GM12878 (cell line): Measurements from ENCODE around the gene C2orf80. TPM values are rescaled to one million over a fixed set of nuclear protein-coding genes. Genes with fewer than 3 reads are reported as not detected.

ENCODE experiments used
- ATAC-seq: fragments of 200-7000 bp; cut with Tn5 transposase; 3 replicates; pipeline ENCODE4 v1.9.1; 2020; ENCODE audit warnings: mild to moderate bottlenecking, moderate library complexity
- BruUV-seq: library from RNA; stranded (reverse); fragments of 400-500 nt; replicated peaks from 2 replicates; lab custom pipeline; 2021; lab: Mats Ljungman, UMichigan
- CTCF ChIA-PET: fragments of 300-600 bp; sonication (Branson Sonifier 250); formaldehyde crosslinking; extraction: SDS; loops from one replicate; lab custom pipeline; 2021; ENCODE audit warnings: inconsistent platforms; lab: Yijun Ruan, JAX
- POLR2A ChIA-PET: fragments of 350-600 bp; formaldehyde crosslinking; extraction: SDS; loops from one replicate; lab custom pipeline; 2021; ENCODE audit warnings: inconsistent platforms; lab: Charles Lee
- RAD21 ChIA-PET: fragments of 300-600 bp; sonication (Branson Sonifier 250); formaldehyde crosslinking; loops from one replicate; lab custom pipeline; 2023; ENCODE audit warnings: antibody characterized with exemption; ENCODE audit not compliant: unreplicated experiment; lab: Charles Lee
- SMC1A ChIA-PET: fragments of 300-600 bp; sonication (Branson Sonifier 250); formaldehyde crosslinking; loops from one replicate; lab custom pipeline; 2023; ENCODE audit not compliant: unreplicated experiment, uncharacterized antibody; lab: Charles Lee
- DNase-seq: peaks from one replicate; pipeline ENCODE4 v3.0.0-alpha.2; 2011; ENCODE audit warnings: low read depth, low spot score
- FAIRE-seq: peaks from 3 replicates; lab custom pipeline; 2011; peaks lifted over from hg19 to GRCh38; lab: Jason Lieb, UNC
- H2AFZ ChIP-seq: 2 replicates; pipeline ENCODE4 v1.6.0; 2011; ENCODE audit warnings: low read depth, low read length, control low read depth; ENCODE audit not compliant: control insufficient read depth
- H3K27ac ChIP-seq: 2 replicates; pipeline ENCODE4 v1.5.1; 2011; ENCODE audit warnings: control low read depth; ENCODE audit not compliant: control insufficient read depth, insufficient read depth
- H3K27me3 ChIP-seq, 2 experiments: replicated peaks in 1 of 2; 2 replicates each; pipeline versions ENCODE4 v1.6.0 to v1.6.1; 2011; ENCODE audit warnings: low read length in 1 of 2; ENCODE audit not compliant: control insufficient read depth in 2 of 2, insufficient read depth in 2 of 2
- H3K36me3 ChIP-seq, 2 experiments: 2 replicates each; pipeline ENCODE4 v1.5.1; 2011; ENCODE audit warnings: low read length in 1 of 2; ENCODE audit not compliant: control insufficient read depth in 2 of 2, insufficient read depth in 2 of 2
- H3K4me1 ChIP-seq: 2 replicates; pipeline ENCODE4 v1.6.1; 2011; ENCODE audit warnings: mild to moderate bottlenecking, low read length, moderate library complexity, mixed read lengths; ENCODE audit not compliant: control insufficient read depth, insufficient read depth
- H3K4me2 ChIP-seq: 2 replicates; pipeline ENCODE4 v1.6.0; 2011; ENCODE audit warnings: control low read depth; ENCODE audit not compliant: control insufficient read depth, insufficient read depth
- H3K4me3 ChIP-seq: fragments of 200-600 bp; sonication (generic); 2 replicates; pipeline ENCODE4 v1.5.1; 2016
- H3K79me2 ChIP-seq: 2 replicates; pipeline ENCODE4 v1.6.0; 2011; ENCODE audit warnings: low read length; ENCODE audit not compliant: control insufficient read depth, insufficient read depth
- H3K9ac ChIP-seq: 2 replicates; pipeline ENCODE4 v1.8.0; 2011; ENCODE audit warnings: low read length, control low read depth, mixed read lengths; ENCODE audit not compliant: control insufficient read depth, insufficient read depth
- H3K9me3 ChIP-seq: replicated peaks from 3 replicates; pipeline ENCODE4 v1.5.1; 2011; ENCODE audit warnings: mild to moderate bottlenecking, low read length; ENCODE audit not compliant: control insufficient read depth, insufficient read depth
- H4K20me1 ChIP-seq: 2 replicates; pipeline ENCODE4 v1.6.0; 2011; ENCODE audit not compliant: control insufficient read depth, insufficient read depth
- ASH2L ChIP-seq: fragments of 300-600, 200-600 bp; sonication (generic); IDR thresholded peaks from 2 replicates; pipeline ENCODE4 v1.6.1; 2017; ENCODE audit warnings: low read depth, mild to moderate bottlenecking, borderline replicate concordance
- BCLAF1 ChIP-seq: fragments of 450-650 bp; IDR thresholded peaks from 2 replicates; pipeline ENCODE4 v1.6.1; 2017; ENCODE audit warnings: antibody characterized with exemption, mild to moderate bottlenecking, moderate library complexity
- BMI1 ChIP-seq: fragments of 450-650 bp; IDR thresholded peaks from 2 replicates; pipeline ENCODE4 v1.6.1; 2016; ENCODE audit warnings: mild to moderate bottlenecking, moderate library complexity, borderline replicate concordance
- ESRRA ChIP-seq: IDR thresholded peaks from 2 replicates; pipeline ENCODE4 v1.6.1; 2012; ENCODE audit warnings: mild to moderate bottlenecking, low read length, improper control_type of control experiment
- ETV6 ChIP-seq, 2 experiments: fragments of 450-650 bp in 1 of 2; IDR thresholded peaks in 1 of 2; conservative IDR thresholded peaks in 1 of 2; 2 replicates each; pipeline ENCODE4 v1.6.1; 2014; ENCODE audit warnings: antibody characterized with exemption in 1 of 2, borderline replicate concordance in 1 of 2, low read depth in 1 of 2, mild to moderate bottlenecking in 1 of 2, moderate library complexity in 1 of 2
- MYB ChIP-seq: fragments of 150-350 bp; IDR thresholded peaks from 2 replicates; pipeline ENCODE4 v1.6.1; 2014; ENCODE audit warnings: mild to moderate bottlenecking, low read depth, low read length, borderline replicate concordance
- PKNOX1 ChIP-seq: fragments of 450-650 bp; IDR thresholded peaks from 2 replicates; pipeline ENCODE4 v1.6.1; 2016; ENCODE audit warnings: mild to moderate bottlenecking
- RFX5 ChIP-seq: IDR thresholded peaks from 2 replicates; pipeline ENCODE4 v1.6.1; 2011; ENCODE audit warnings: low read depth, low read length, improper control_type of control experiment
- TAF1 ChIP-seq: IDR thresholded peaks from 2 replicates; pipeline ENCODE4 v1.6.1; 2011; ENCODE audit warnings: mild to moderate bottlenecking, low read depth, low read length, borderline replicate concordance
- YY1 ChIP-seq: IDR thresholded peaks from 2 replicates; pipeline ENCODE4 v1.6.1; 2011; ENCODE audit warnings: low read depth, mild to moderate bottlenecking, low read length
- WGBS: methylation state at CpG from one replicate; pipeline ENCODE4 v1.1.6; 2016; ENCODE audit warnings: low lambda C conversion rate; ENCODE audit not compliant: insufficient replicate concordance, insufficient coverage; ENCODE audit errors: missing lambda C conversion rate; 5-methylcytosine and 5-hydroxymethylcytosine counted together
- in situ Hi-C: fragments of 300-500 bp; cut with MboI; formaldehyde crosslinking; loops from 9 replicates; pipeline ENCODE4 v1.14.3; 2018; ENCODE audit warnings: mixed read lengths
- intact Hi-C: fragments of 100-400 bp; cut with micrococcal nuclease; formaldehyde crosslinking; loops from one replicate; pipeline ENCODE4 v1.14.2; 2022; ENCODE audit not compliant: unreplicated experiment
- polyA plus RNA-seq, 11 experiments: library from polyadenylated mRNA; depleted of rRNA in 4 of 11; unstranded in 6 of 11; stranded (reverse) in 5 of 11; fragments of >200 nt; fragmentation: Nextera tagmentation in 4 of 11; fragmentation: Illumina TruSeq in 1 of 11; extraction: Ambion mirVana in 4 of 11; extraction: Trizol in 1 of 11; gene quantifications; 1 replicate in 1 of 11; 2 replicates in 10 of 11; pipeline versions ENCODE4 v1.2.1 to v1.2.3, GENCODE V29; 2011 to 2016; ENCODE audit warnings: inconsistent platforms in 2 of 11, missing spikeins in 2 of 11, low read depth in 1 of 11
- total RNA-seq, 4 experiments: library from RNA; depleted of rRNA in 3 of 4; stranded (reverse); fragments of >200 nt in 3 of 4; fragmentation: Illumina TruSeq in 1 of 4; extraction: Trizol in 1 of 4; gene quantifications; 2 replicates each; pipeline versions ENCODE4 v1.2.1 to v1.2.3, GENCODE V29; 2013 to 2021

Gene C2orf80
- total and polyA plus RNA-seq, 10 of the 15 experiments (the other 5 are each of a cell fraction or from before 2014, with no cell fraction given), result not detected

GRCh38 chr2:208142240-208142924 is 47.4 kb downstream of the C2orf80 start:
- RAD21 ChIA-PET, result no interaction called here
- no peaks in the 10 kb centered on the region for H3K4me1 ChIP-seq
- no peaks in the 10 kb centered on the region for H3K27me3 ChIP-seq
- no peaks in the 10 kb centered on the region for H3K79me2 ChIP-seq
- H3K4me3 ChIP-seq, result no peak overlapping the region
- DNase-seq (no peak), ATAC-seq (no peak), FAIRE-seq (no peak)
- CTCF ChIA-PET, result interaction anchor here (1.3 to 1.4 kb wide), 2 partner anchors 11 to 34 kb away, joined by 3 to 4 read pairs; no protein-coding TSS in a partner anchor
- no peak overlapping the region for H3K27ac ChIP-seq
- SMC1A ChIA-PET, result interaction anchor here (0.8 kb wide), 1 partner anchor 14 kb away, joined by 3 read pairs; no protein-coding TSS in a partner anchor
- no peaks in the 10 kb centered on the region for H4K20me1 ChIP-seq
- no peak overlapping the region for H3K4me2 ChIP-seq
- WGBS, result 46% methylated on average over 8 of the region's 8 CpGs
- no peaks in the 10 kb centered on the region; the same call in 2 of the 3 replicates for H3K9me3 ChIP-seq
- H3K36me3 ChIP-seq, result no peaks in the 10 kb centered on the region
- H2AFZ ChIP-seq, result no peak overlapping the region
- no peak overlapping the region for H3K9ac ChIP-seq
- BruUV-seq, result no TSS peak
- in situ Hi-C loops, result no loop called here
- no peak for TF ChIP-seq ASH2L
- no peak for TF ChIP-seq ESRRA
- TF ChIP-seq TAF1, result no peak
- TF ChIP-seq ETV6 (conservative IDR thresholded peaks at IDR 0.05 in 1 of 2, IDR thresholded peaks at IDR 0.05 in 1 of 2; ENCODE audit: borderline replicate concordance in 1 of 2, low read depth in 1 of 2), result no peak
- no peak for TF ChIP-seq YY1
- TF ChIP-seq BCLAF1, result no peak
- TF ChIP-seq RFX5, result no peak
- no peak for TF ChIP-seq PKNOX1
- no peak for TF ChIP-seq MYB
- TF ChIP-seq BMI1, result no peak
- TF ChIP-seq, all 136 proteins: peak for 0
- POLR2A ChIA-PET, result no interaction called here
- intact Hi-C loops, result no loop called here
